ENCODE measurements around the gene TEX10.

DNA sequence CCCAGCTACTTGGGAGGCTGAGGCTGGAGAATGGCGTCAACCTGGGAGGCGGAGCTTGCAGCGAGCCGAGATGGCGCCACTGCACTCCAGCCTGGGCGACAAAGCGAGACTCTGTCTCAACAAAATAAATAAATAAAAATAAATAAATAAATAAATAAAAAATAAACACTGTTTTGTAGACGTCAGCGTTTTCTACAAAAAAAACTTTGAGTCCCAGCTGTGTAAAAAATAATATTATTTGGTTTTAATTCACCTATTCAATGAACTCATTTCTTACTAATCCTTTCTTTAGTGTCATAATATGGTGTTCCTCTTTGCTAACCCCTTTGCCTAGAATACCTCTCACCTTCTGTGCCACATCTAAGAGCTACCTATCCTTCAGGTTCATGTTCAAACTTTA lies 44.0 kb upstream of the TEX10 start:
- no peak for TF ChIP-seq POLR2AphosphoS5 (IDR thresholded peaks at IDR 0.05)
- TF ChIP-seq, protein P1, sequence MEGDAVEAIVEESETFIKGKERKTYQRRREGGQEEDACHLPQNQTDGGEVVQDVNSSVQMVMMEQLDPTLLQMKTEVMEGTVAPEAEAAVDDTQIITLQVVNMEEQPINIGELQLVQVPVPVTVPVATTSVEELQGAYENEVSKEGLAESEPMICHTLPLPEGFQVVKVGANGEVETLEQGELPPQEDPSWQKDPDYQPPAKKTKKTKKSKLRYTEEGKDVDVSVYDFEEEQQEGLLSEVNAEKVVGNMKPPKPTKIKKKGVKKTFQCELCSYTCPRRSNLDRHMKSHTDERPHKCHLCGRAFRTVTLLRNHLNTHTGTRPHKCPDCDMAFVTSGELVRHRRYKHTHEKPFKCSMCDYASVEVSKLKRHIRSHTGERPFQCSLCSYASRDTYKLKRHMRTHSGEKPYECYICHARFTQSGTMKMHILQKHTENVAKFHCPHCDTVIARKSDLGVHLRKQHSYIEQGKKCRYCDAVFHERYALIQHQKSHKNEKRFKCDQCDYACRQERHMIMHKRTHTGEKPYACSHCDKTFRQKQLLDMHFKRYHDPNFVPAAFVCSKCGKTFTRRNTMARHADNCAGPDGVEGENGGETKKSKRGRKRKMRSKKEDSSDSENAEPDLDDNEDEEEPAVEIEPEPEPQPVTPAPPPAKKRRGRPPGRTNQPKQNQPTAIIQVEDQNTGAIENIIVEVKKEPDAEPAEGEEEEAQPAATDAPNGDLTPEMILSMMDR (IDR thresholded peaks at IDR 0.05) = no peak

Data from sigmoid colon (tissue), 4 donors.